Activated B cell treated with CpG ODN at 0.5 μM for 24 hours (primary cell): ENCODE measurements around the gene CADPS. TPM values are rescaled to one million over a fixed set of nuclear protein-coding genes. Genes with fewer than 3 reads are reported as not detected.

Source experiments
- ATAC-seq: fragments of 200-7000 bp; cut with Tn5 transposase; one replicate; pipeline ENCODE4 v1.10.0; 2021; ENCODE audit warnings: low read depth, mild to moderate bottlenecking, moderate library complexity
- CTCF ChIA-PET: fragments of 350-600 bp; sonication (Branson Sonifier 250); formaldehyde crosslinking; loops from one replicate; lab custom pipeline; 2021; ENCODE audit warnings: antibody characterized with exemption; lab: Charles Lee
- POLR2A ChIA-PET: fragments of 350-600 bp; sonication (Branson Sonifier 250); formaldehyde crosslinking; loops from one replicate; lab custom pipeline; 2021; ENCODE audit warnings: antibody characterized with exemption; lab: Charles Lee
- DNase-seq: peaks from one replicate; pipeline ENCODE4 v3.0.0; 2022
- H3K27ac Mint-ChIP-seq: one replicate; pipeline ENCODE4 v1.8.0; 2020; ENCODE audit warnings: mixed read lengths
- H3K27me3 Mint-ChIP-seq: one replicate; pipeline ENCODE4 v1.8.0; 2021; ENCODE audit warnings: mixed read lengths
- H3K36me3 Mint-ChIP-seq: one replicate; pipeline ENCODE4 v1.8.0; 2021; ENCODE audit warnings: low read depth, mixed read lengths
- H3K4me1 Mint-ChIP-seq: one replicate; pipeline ENCODE4 v1.8.0; 2021; ENCODE audit warnings: mixed read lengths
- H3K4me3 Mint-ChIP-seq: one replicate; pipeline ENCODE4 v1.8.0; 2020; ENCODE audit warnings: mild to moderate bottlenecking, mixed read lengths
- H3K9me3 Mint-ChIP-seq: one replicate; pipeline ENCODE4 v1.8.0; 2020; ENCODE audit warnings: mixed read lengths
- intact Hi-C: fragments of 100-400 bp; cut with micrococcal nuclease; formaldehyde crosslinking; loops from one replicate; pipeline ENCODE4 v1.15.1; 2024
- total RNA-seq: library from RNA; stranded (reverse); gene quantifications from 2 replicates; pipeline ENCODE4 v1.2.3, GENCODE V29; 2022
- TF ChIP-seq, protein P1 (sequence below): fragments of 200-600 bp; IDR thresholded peaks from one replicate; pipeline ENCODE4 v1.8.0; 2022; ENCODE audit warnings: antibody characterized with exemption, mild to moderate bottlenecking

Gene CADPS
- total RNA-seq, 1 donor from 2014 or later, result not detected

GRCh38 chr3:62774221-62774620 is 101.0 kb downstream of the CADPS start:
- ATAC-seq (no peak), DNase-seq (no peak)
- ChIA-PET CTCF (no interaction called here), POLR2A (no interaction called here)
- H3K9me3 Mint-ChIP-seq, result no peaks in the 10 kb centered on the region
- H3K27ac Mint-ChIP-seq, result no peak overlapping the region
- TF ChIP-seq, protein P1, sequence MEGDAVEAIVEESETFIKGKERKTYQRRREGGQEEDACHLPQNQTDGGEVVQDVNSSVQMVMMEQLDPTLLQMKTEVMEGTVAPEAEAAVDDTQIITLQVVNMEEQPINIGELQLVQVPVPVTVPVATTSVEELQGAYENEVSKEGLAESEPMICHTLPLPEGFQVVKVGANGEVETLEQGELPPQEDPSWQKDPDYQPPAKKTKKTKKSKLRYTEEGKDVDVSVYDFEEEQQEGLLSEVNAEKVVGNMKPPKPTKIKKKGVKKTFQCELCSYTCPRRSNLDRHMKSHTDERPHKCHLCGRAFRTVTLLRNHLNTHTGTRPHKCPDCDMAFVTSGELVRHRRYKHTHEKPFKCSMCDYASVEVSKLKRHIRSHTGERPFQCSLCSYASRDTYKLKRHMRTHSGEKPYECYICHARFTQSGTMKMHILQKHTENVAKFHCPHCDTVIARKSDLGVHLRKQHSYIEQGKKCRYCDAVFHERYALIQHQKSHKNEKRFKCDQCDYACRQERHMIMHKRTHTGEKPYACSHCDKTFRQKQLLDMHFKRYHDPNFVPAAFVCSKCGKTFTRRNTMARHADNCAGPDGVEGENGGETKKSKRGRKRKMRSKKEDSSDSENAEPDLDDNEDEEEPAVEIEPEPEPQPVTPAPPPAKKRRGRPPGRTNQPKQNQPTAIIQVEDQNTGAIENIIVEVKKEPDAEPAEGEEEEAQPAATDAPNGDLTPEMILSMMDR, result no peak
- H3K4me1 Mint-ChIP-seq, result no peaks in the 10 kb centered on the region
- intact Hi-C loops, result no loop called here
- no peak overlapping the region for H3K4me3 Mint-ChIP-seq
- H3K36me3 Mint-ChIP-seq, result no peaks in the 10 kb centered on the region
- no peaks in the 10 kb centered on the region for H3K27me3 Mint-ChIP-seq

DNA sequence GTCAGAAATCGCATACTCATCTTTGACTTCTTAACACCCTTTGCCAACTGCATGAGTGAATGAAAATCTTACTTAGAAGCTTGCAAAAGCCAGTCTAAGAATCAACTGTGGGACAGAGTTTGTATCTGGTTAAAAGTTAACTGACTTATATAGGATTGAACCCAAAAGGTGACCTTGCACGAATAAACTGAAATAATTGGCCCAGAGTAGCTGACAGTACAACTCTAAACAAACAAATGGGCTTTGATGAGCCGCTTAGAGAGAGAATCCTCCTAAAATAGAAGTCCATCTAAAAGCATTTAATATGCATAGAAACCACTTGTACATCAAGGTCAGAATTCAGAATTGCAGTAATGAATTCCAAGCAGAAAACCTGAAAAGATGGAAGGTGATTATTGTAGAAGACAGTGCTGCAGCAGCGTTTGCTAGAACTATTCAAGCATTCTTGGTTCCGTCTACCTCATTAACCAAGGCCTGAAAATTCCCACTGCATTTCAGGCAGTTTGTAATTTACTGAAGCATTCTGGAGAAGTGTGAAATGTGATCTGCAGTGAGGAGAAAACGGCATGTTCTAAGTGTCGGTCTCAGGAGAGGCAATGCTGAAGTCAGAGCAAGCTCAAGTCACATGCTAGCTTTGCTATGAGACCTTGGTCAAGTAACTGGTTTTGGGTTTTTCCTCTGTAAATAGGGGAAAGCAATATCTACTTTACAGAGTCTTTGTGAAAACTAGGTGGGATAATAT is 103.7 kb downstream of the CADPS start:
- TF ChIP-seq, protein P1, result no peak
- intact Hi-C loops, result no loop called here
- ATAC-seq (no peak), DNase-seq (no peak)
- ChIA-PET CTCF (no interaction called here), POLR2A (no interaction called here)
- Mint-ChIP-seq H3K4me3 (no peak overlapping the region), H3K27ac (no peak overlapping the region), H3K9me3 (no peaks in the 10 kb centered on the region), H3K27me3 (no peaks in the 10 kb centered on the region), H3K36me3 (no peaks in the 10 kb centered on the region), H3K4me1 (no peaks in the 10 kb centered on the region)

GRCh38 chr3:62768896-62769295 is 106.3 kb downstream of the CADPS start:
- Mint-ChIP-seq H3K36me3 (no peaks in the 10 kb centered on the region), H3K9me3 (no peaks in the 10 kb centered on the region), H3K27ac (no peak overlapping the region), H3K4me3 (no peak overlapping the region), H3K27me3 (no peaks in the 10 kb centered on the region), H3K4me1 (no peaks in the 10 kb centered on the region)
- ATAC-seq, result no peak
- intact Hi-C loops, result no loop called here
- POLR2A ChIA-PET, result no interaction called here
- CTCF ChIA-PET, result no interaction called here
- no peak for DNase-seq
- TF ChIP-seq, protein P1, result no peak

DNA sequence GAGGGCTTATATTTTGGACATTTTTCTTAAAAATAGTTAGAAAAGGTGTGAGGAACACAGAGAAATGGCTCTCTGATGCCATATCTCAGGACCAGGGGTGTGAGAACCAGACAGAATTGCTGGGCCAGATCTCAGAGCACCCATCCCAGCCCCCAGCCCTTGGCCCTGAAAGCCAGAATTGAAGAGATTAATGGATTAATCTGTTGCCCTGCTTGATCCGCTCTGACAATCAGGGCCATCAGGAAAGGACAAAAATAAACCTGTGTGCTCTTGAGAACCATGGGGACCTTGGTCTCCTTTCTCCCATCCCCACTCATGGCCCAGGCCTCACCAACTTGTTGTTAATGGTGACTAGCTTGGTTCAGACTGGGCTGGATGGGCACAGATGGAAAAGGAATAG is 113.5 kb downstream of the CADPS start:
- H3K36me3 Mint-ChIP-seq, result no peaks in the 10 kb centered on the region
- CTCF ChIA-PET, result no interaction called here
- no peak overlapping the region for H3K4me3 Mint-ChIP-seq
- intact Hi-C loops, result no loop called here
- H3K27ac Mint-ChIP-seq, result no peak overlapping the region
- DNase-seq (no peak), ATAC-seq (no peak)
- no peaks in the 10 kb centered on the region for H3K9me3 Mint-ChIP-seq
- no peaks in the 10 kb centered on the region for H3K27me3 Mint-ChIP-seq
- TF ChIP-seq, protein P1, result no peak
- POLR2A ChIA-PET, result no interaction called here
- H3K4me1 Mint-ChIP-seq, result no peaks in the 10 kb centered on the region

- H3K27me3 Mint-ChIP-seq, result no peaks in the 10 kb centered on the region
- H3K4me1 Mint-ChIP-seq, result no peaks in the 10 kb centered on the region
- H3K4me3 Mint-ChIP-seq, result no peak overlapping the region
- ATAC-seq (no peak), DNase-seq (no peak)
- TF ChIP-seq, protein P1, result no peak
- H3K36me3 Mint-ChIP-seq, result no peaks in the 10 kb centered on the region
- CTCF ChIA-PET, result no interaction called here
- H3K27ac Mint-ChIP-seq, result no peak overlapping the region
- intact Hi-C loops, result no loop called here
- no peaks in the 10 kb centered on the region for H3K9me3 Mint-ChIP-seq
- POLR2A ChIA-PET, result no interaction called here
These were observed 113.9 kb downstream of the CADPS start for GRCh38 chr3:62761311-62761710.
